Measurements from ENCODE around the gene COL7A1. TPM values are rescaled to one million over a fixed set of nuclear protein-coding genes. Genes with fewer than 3 reads are reported as not detected.

The COL7A1 gene
- polyA plus RNA-seq, 1 donor from 2014 or later = 45.3 TPM

- Histone ChIP-seq H3K27ac (ENCODE audit: low read length) (no peak overlapping the region), H3K9me3 (ENCODE audit: low read length) (no peaks in the 10 kb centered on the region), H3K27me3 (ENCODE audit: insufficient read depth, low read depth, low read length) (no peaks in the 10 kb centered on the region), H3K79me2 (replicated peaks; ENCODE audit: insufficient read depth, low read length) (no peaks in the 10 kb centered on the region), H3K4me3 (ENCODE audit: low read length) (no peak overlapping the region), H3K9me2 (ENCODE audit: insufficient read depth, low read length) (no peaks in the 10 kb centered on the region), H4K20me1 (ENCODE audit: insufficient read depth) (peaks cover under 1% of the 10 kb centered on the region), H3F3A (ENCODE audit: insufficient read depth, low read length, poor library complexity, severe bottlenecking) (no peaks in the 10 kb centered on the region), H3K4me2 (ENCODE audit: low read length) (no peak overlapping the region), H3K36me3 (ENCODE audit: insufficient read depth, low read length) (no peaks in the 10 kb centered on the region), H2AFZ (ENCODE audit: low read depth, low read length) (no peak overlapping the region), H3K9ac (ENCODE audit: low read length) (no peak overlapping the region)
- TF ChIP-seq POLR2AphosphoS5 (IDR thresholded peaks at IDR 0.05) = no peak
- no peak for TF ChIP-seq CTCF (IDR thresholded peaks at IDR 0.05; ENCODE audit: poor library complexity, severe bottlenecking)
- no peak for TF ChIP-seq EZH2 (IDR thresholded peaks at IDR 0.05; ENCODE audit: borderline replicate concordance, insufficient read depth, low read length, poor library complexity, severe bottlenecking)
- TF ChIP-seq MXI1 (conservative IDR thresholded peaks at IDR 0.05; ENCODE audit: poor library complexity, severe bottlenecking) = no peak
- no peak for TF ChIP-seq TAF1 (IDR thresholded peaks at IDR 0.05; ENCODE audit: low read depth)
- no peak for TF ChIP-seq REST (IDR thresholded peaks at IDR 0.05; ENCODE audit: borderline replicate concordance)
- TF ChIP-seq RAD21 (conservative IDR thresholded peaks at IDR 0.05) = no peak
- no peak for TF ChIP-seq SMC3 (conservative IDR thresholded peaks at IDR 0.05; ENCODE audit: poor library complexity)
- no peak for TF ChIP-seq EP300 (conservative IDR thresholded peaks at IDR 0.05; ENCODE audit: poor library complexity, severe bottlenecking)
Measured at GRCh38 chr3:48630833-48631232, 35.7 kb upstream of the COL7A1 start.

GRCh38 chr3:48630407-48630806 lies 35.3 kb upstream of the COL7A1 start:
- Histone ChIP-seq H2AFZ (ENCODE audit: low read depth, low read length) (no peak overlapping the region), H3K36me3 (ENCODE audit: insufficient read depth, low read length) (no peaks in the 10 kb centered on the region), H3K9me2 (ENCODE audit: insufficient read depth, low read length) (no peaks in the 10 kb centered on the region), H3K9ac (ENCODE audit: low read length) (no peak overlapping the region), H3K27ac (ENCODE audit: low read length) (no peak overlapping the region), H3K4me3 (ENCODE audit: low read length) (no peak overlapping the region), H3F3A (ENCODE audit: insufficient read depth, low read length, poor library complexity, severe bottlenecking) (no peaks in the 10 kb centered on the region), H3K4me2 (ENCODE audit: low read length) (no peak overlapping the region), H4K20me1 (ENCODE audit: insufficient read depth) (no peaks in the 10 kb centered on the region), H3K9me3 (ENCODE audit: low read length) (no peaks in the 10 kb centered on the region), H3K79me2 (replicated peaks; ENCODE audit: insufficient read depth, low read length) (no peaks in the 10 kb centered on the region), H3K27me3 (ENCODE audit: insufficient read depth, low read depth, low read length) (no peaks in the 10 kb centered on the region)
- TF ChIP-seq CTCF (IDR thresholded peaks at IDR 0.05; ENCODE audit: poor library complexity, severe bottlenecking) = no peak
- no peak for TF ChIP-seq EZH2 (IDR thresholded peaks at IDR 0.05; ENCODE audit: borderline replicate concordance, insufficient read depth, low read length, poor library complexity, severe bottlenecking)
- no peak for TF ChIP-seq EP300 (conservative IDR thresholded peaks at IDR 0.05; ENCODE audit: poor library complexity, severe bottlenecking)
- no peak for TF ChIP-seq REST (IDR thresholded peaks at IDR 0.05; ENCODE audit: borderline replicate concordance)
- TF ChIP-seq SMC3 (conservative IDR thresholded peaks at IDR 0.05; ENCODE audit: poor library complexity) = no peak
- no peak for TF ChIP-seq RAD21 (conservative IDR thresholded peaks at IDR 0.05)
- no peak for TF ChIP-seq POLR2AphosphoS5 (IDR thresholded peaks at IDR 0.05)
- no peak for TF ChIP-seq TAF1 (IDR thresholded peaks at IDR 0.05; ENCODE audit: low read depth)
- TF ChIP-seq MXI1 (conservative IDR thresholded peaks at IDR 0.05; ENCODE audit: poor library complexity, severe bottlenecking) = no peak

All from neural cell (in vitro differentiated cells).